Adipocyte (in vitro differentiated cells): Measurements from ENCODE around the gene TMC2.
A peak's percentile ranks its signal among the peaks of the same experiment; 100 is the strongest.

Experiments
- DNase-seq: peaks from one replicate; pipeline ENCODE4 v3.0.0-alpha.2; 2015; ENCODE audit warnings: low read depth
- H3K27me3 ChIP-seq: replicated peaks from 2 replicates; pipeline ENCODE4 v1.7.0; 2013; ENCODE audit warnings: mild to moderate bottlenecking, low read length, moderate library complexity; ENCODE audit not compliant: control insufficient read depth, insufficient read depth
- H3K36me3 ChIP-seq: 2 replicates; pipeline ENCODE4 v1.7.0; 2013; ENCODE audit warnings: low read length, mild to moderate bottlenecking, moderate library complexity; ENCODE audit not compliant: control insufficient read depth, insufficient read depth, severe bottlenecking
- H3K4me1 ChIP-seq: 2 replicates; pipeline ENCODE4 v1.7.0; 2013; ENCODE audit warnings: mild to moderate bottlenecking, low read length, moderate library complexity; ENCODE audit not compliant: control insufficient read depth, insufficient read depth
- H3K4me3 ChIP-seq: 2 replicates; pipeline ENCODE4 v1.7.0; 2013; ENCODE audit warnings: mild to moderate bottlenecking, low read length, moderate library complexity
- H3K9ac ChIP-seq: 2 replicates; pipeline ENCODE4 v1.7.0; 2013; ENCODE audit warnings: mild to moderate bottlenecking, low read length, moderate library complexity
- H3K9me3 ChIP-seq: 2 replicates; pipeline ENCODE4 v1.7.0; 2013; ENCODE audit warnings: mild to moderate bottlenecking, low read length, moderate library complexity; ENCODE audit not compliant: control insufficient read depth

Gene TMC2

GRCh38 chr20:2656471-2657117 is 120.2 kb downstream of the TMC2 start:
- peak overlapping the region; percentile 27 for H3K9ac ChIP-seq
- H3K4me1 ChIP-seq: peaks cover 14% of the 10 kb centered on the region
- no peak overlapping the region for H3K4me3 ChIP-seq
- peaks cover 75% of the 10 kb centered on the region for H3K36me3 ChIP-seq
- no peak for DNase-seq
- H3K27me3 ChIP-seq: no peaks in the 10 kb centered on the region
- H3K9me3 ChIP-seq: no peaks in the 10 kb centered on the region

GRCh38 chr20:2657241-2657640 is 120.9 kb downstream of the TMC2 start:
- H3K9me3 ChIP-seq: no peaks in the 10 kb centered on the region
- H3K4me3 ChIP-seq: no peak overlapping the region
- H3K36me3 ChIP-seq: peaks cover 82% of the 10 kb centered on the region
- H3K4me1 ChIP-seq: peaks cover 14% of the 10 kb centered on the region
- H3K27me3 ChIP-seq: no peaks in the 10 kb centered on the region
- DNase-seq: no peak
- H3K9ac ChIP-seq: no peak overlapping the region

GRCh38 chr20:2657674-2658073 is 121.3 kb downstream of the TMC2 start:
- H3K9me3 ChIP-seq: no peaks in the 10 kb centered on the region
- H3K4me1 ChIP-seq: peaks cover 14% of the 10 kb centered on the region
- H3K36me3 ChIP-seq: peaks cover 84% of the 10 kb centered on the region
- no peak for DNase-seq
- no peak overlapping the region for H3K4me3 ChIP-seq
- H3K9ac ChIP-seq: no peak overlapping the region
- H3K27me3 ChIP-seq: no peaks in the 10 kb centered on the region

- no peak for DNase-seq
- no peak overlapping the region for H3K9ac ChIP-seq
- peaks cover 84% of the 10 kb centered on the region for H3K36me3 ChIP-seq
- H3K4me1 ChIP-seq: peaks cover 20% of the 10 kb centered on the region
- no peaks in the 10 kb centered on the region for H3K9me3 ChIP-seq
- no peaks in the 10 kb centered on the region for H3K27me3 ChIP-seq
- H3K4me3 ChIP-seq: no peak overlapping the region
Observed at GRCh38 chr20:2658414-2659354, 122.3 kb downstream of the TMC2 start.

- H3K27me3 ChIP-seq: no peaks in the 10 kb centered on the region
- no peaks in the 10 kb centered on the region for H3K9me3 ChIP-seq
- H3K36me3 ChIP-seq: peaks cover 77% of the 10 kb centered on the region
- no peak overlapping the region for H3K9ac ChIP-seq
- H3K4me1 ChIP-seq: peaks cover 15% of the 10 kb centered on the region
- DNase-seq: no peak
- H3K4me3 ChIP-seq: no peak overlapping the region
Observed at GRCh38 chr20:2659547-2659946, 123.2 kb downstream of the TMC2 start.

- Histone ChIP-seq H3K4me3 (peak overlapping the region; percentile 98), H3K9me3 (no peaks in the 10 kb centered on the region), H3K36me3 (peaks cover 38% of the 10 kb centered on the region), H3K4me1 (peaks cover 11% of the 10 kb centered on the region), H3K9ac (peak overlapping the region; percentile 94), H3K27me3 (no peaks in the 10 kb centered on the region)
- DNase-seq: no peak
Observed at GRCh38 chr20:2663364-2663886, 127.1 kb downstream of the TMC2 start.

- Histone ChIP-seq H3K27me3 (no peaks in the 10 kb centered on the region), H3K4me3 (peak within 1 kb of the TSS; percentile 98), H3K9ac (peak within 1 kb of the TSS; percentile 94), H3K36me3 (peaks cover 31% of the 10 kb centered on the region), H3K9me3 (no peaks in the 10 kb centered on the region), H3K4me1 (peaks cover 11% of the 10 kb centered on the region)
- DNase-seq: peak; percentile 96
Observed at GRCh38 chr20:2663887-2664719, 127.7 kb downstream of the TMC2 start, which contains the start of gene IDH3B. Gene IDH3B, minus strand, starts transcription at chr20:2664216. Its CDS starts 28 bp downstream, at chr20:2664188.

GRCh38 chr20:2671977-2672376 is 135.6 kb downstream of the TMC2 start:
- DNase-seq: no peak
- H3K27me3 ChIP-seq: peaks cover 21% of the 10 kb centered on the region
- no peaks in the 10 kb centered on the region for H3K36me3 ChIP-seq
- H3K9ac ChIP-seq: no peak overlapping the region
- no peaks in the 10 kb centered on the region for H3K9me3 ChIP-seq
- H3K4me1 ChIP-seq: no peaks in the 10 kb centered on the region
- H3K4me3 ChIP-seq: no peak overlapping the region

- H3K4me3 ChIP-seq: no peak overlapping the region
Observed at GRCh38 chr20:2672446-2672845, 136.1 kb downstream of the TMC2 start.

GRCh38 chr20:2673453-2673852 is 137.1 kb downstream of the TMC2 start:
- no peak for DNase-seq
- Histone ChIP-seq H3K9ac (no peak overlapping the region), H3K9me3 (no peaks in the 10 kb centered on the region), H3K4me3 (no peak overlapping the region), H3K27me3 (peaks cover 36% of the 10 kb centered on the region), H3K36me3 (no peaks in the 10 kb centered on the region), H3K4me1 (no peaks in the 10 kb centered on the region)

More at GRCh38 chr20:2672446-2672845, 136.1 kb downstream of the TMC2 start:
- no peak for DNase-seq
- Histone ChIP-seq H3K27me3 (peaks cover 26% of the 10 kb centered on the region), H3K4me1 (no peaks in the 10 kb centered on the region), H3K36me3 (no peaks in the 10 kb centered on the region), H3K9ac (no peak overlapping the region), H3K9me3 (no peaks in the 10 kb centered on the region)
